Measurements from ENCODE around the gene FRRS1. TPM values are rescaled to one million over a fixed set of nuclear protein-coding genes. Genes with fewer than 3 reads are reported as not detected.

FRRS1 gene
- total and polyA plus RNA-seq, 10 of the 15 experiments (the other 5 are each of a cell fraction or from before 2014, with no cell fraction given) = 0.13 to 18.9 (median 8.0) TPM

DNA sequence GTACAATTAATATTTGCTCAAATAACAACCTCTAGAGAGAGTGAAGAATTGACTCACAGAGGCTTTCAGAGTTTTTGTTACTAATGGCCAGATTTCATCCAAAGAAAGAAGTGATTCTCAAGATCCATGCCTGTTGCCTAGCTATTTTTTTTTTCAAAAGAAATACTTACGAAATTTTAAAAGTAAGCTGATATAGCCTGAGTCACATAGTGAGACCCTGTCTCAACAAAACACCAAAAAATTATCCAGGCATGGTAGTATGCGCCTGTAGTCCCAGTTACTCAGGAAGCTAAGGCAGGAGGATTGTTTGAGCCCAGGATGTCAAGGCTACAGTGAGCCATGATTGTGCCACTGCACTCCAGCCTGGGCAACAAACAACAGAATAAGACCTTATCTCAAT lies 105.9 kb downstream of the FRRS1 start:
- TF ChIP-seq CBFB (IDR thresholded peaks at IDR 0.05; ENCODE audit: low read depth) (no peak), PAX5 (IDR thresholded peaks at IDR 0.05; ENCODE audit: borderline replicate concordance, low read depth, low read length) (no peak), TARDBP (IDR thresholded peaks at IDR 0.05; ENCODE audit: borderline replicate concordance) (no peak), RBBP5 (conservative IDR thresholded peaks at IDR 0.05) (no peak), REST (IDR thresholded peaks at IDR 0.05; ENCODE audit: low read depth, low read length) (no peak)
- Histone ChIP-seq H3K27ac (ENCODE audit: control insufficient read depth, insufficient read depth) (no peak overlapping the region), H3K79me2 (ENCODE audit: control insufficient read depth, insufficient read depth, low read length) (no peaks in the 10 kb centered on the region), H3K27me3 (replicated peaks in 1 of 2; ENCODE audit: control insufficient read depth in 2 of 2, insufficient read depth in 2 of 2, low read length in 1 of 2) (no peaks in the 10 kb centered on the region), H3K4me3 (no peak overlapping the region), H3K9ac (ENCODE audit: control insufficient read depth, insufficient read depth, low read length) (no peak overlapping the region), H3K36me3 (ENCODE audit: control insufficient read depth in 2 of 2, insufficient read depth in 2 of 2, low read length in 1 of 2) (no peaks in the 10 kb centered on the region), H3K4me1 (ENCODE audit: control insufficient read depth, insufficient read depth, low read length) (no peaks in the 10 kb centered on the region), H3K4me2 (ENCODE audit: control insufficient read depth, insufficient read depth) (no peak overlapping the region), H3K9me3 (replicated peaks; ENCODE audit: control insufficient read depth, insufficient read depth, low read length) (no peaks in the 10 kb centered on the region), H2AFZ (ENCODE audit: control insufficient read depth, low read depth, low read length) (no peak overlapping the region), H4K20me1 (ENCODE audit: control insufficient read depth, insufficient read depth) (no peaks in the 10 kb centered on the region)
- ATAC-seq (no peak), DNase-seq (ENCODE audit: low read depth, low spot score) (no peak), FAIRE-seq (no peak)
- RAD21 ChIA-PET (ENCODE audit: unreplicated experiment) = no interaction called here
- WGBS (ENCODE audit: insufficient coverage, insufficient replicate concordance, low lambda C conversion rate, missing lambda C conversion rate) = 24% methylated on average over 2 of the region's 2 CpGs
- BruUV-seq (replicated peaks) = no TSS peak
- POLR2A ChIA-PET = no interaction called here
- SMC1A ChIA-PET (ENCODE audit: uncharacterized antibody, unreplicated experiment) = no interaction called here
- intact Hi-C loops (cut with micrococcal nuclease; ENCODE audit: unreplicated experiment) = no loop called here
- CTCF ChIA-PET = no interaction called here
- in situ Hi-C loops (cut with MboI) = no loop called here
